CD4-positive, alpha-beta T cell (primary cell): ENCODE measurements around the gene ATP2B1. TPM values are rescaled to one million over a fixed set of nuclear protein-coding genes. Genes with fewer than 3 reads are reported as not detected.

Experiments
- ATAC-seq: fragments of 200-7000 bp; cut with Tn5 transposase; one replicate; pipeline ENCODE4 v1.10.0; 2022; ENCODE audit warnings: mild to moderate bottlenecking; ENCODE audit not compliant: poor library complexity
- CTCF ChIA-PET: fragments of 350-600 bp; sonication (Branson Sonifier 250); formaldehyde crosslinking; loops from one replicate; lab custom pipeline; 2021; ENCODE audit warnings: antibody characterized with exemption, inconsistent platforms; lab: Charles Lee
- POLR2A ChIA-PET: fragments of 350-600 bp; sonication (Branson Sonifier 250); formaldehyde crosslinking; loops from one replicate; lab custom pipeline; 2021; ENCODE audit warnings: antibody characterized with exemption, inconsistent platforms; lab: Charles Lee
- DNase-seq, 14 experiments: peaks; one replicate each; pipeline ENCODE4 v3.0.0-alpha.2; 2013 to 2020; ENCODE audit warnings: mixed read lengths in 2 of 14
- H3K27ac ChIP-seq, 2 donors: one replicate each; pipeline versions ENCODE4 v1.5.1 to v1.7.0; 2013; ENCODE audit warnings: low read length in 2 of 2, low read depth in 1 of 2, mild to moderate bottlenecking in 1 of 2
- H3K27me3 ChIP-seq, 2 experiments: 1 replicate in 1 of 2; 2 replicates in 1 of 2; pipeline versions ENCODE4 v1.6.1 to v1.7.0; 2013; ENCODE audit warnings: low read length in 2 of 2, control low read depth in 1 of 2, mild to moderate bottlenecking in 1 of 2, moderate library complexity in 1 of 2; ENCODE audit not compliant: insufficient read depth in 2 of 2, control insufficient read depth in 1 of 2
- H3K36me3 ChIP-seq: one replicate; pipeline ENCODE4 v1.6.1; 2013; ENCODE audit warnings: low read length, control low read depth; ENCODE audit not compliant: insufficient read depth
- H3K4me1 ChIP-seq: one replicate; pipeline ENCODE4 v1.6.1; 2013; ENCODE audit warnings: low read length, control low read depth; ENCODE audit not compliant: insufficient read depth
- H3K4me3 ChIP-seq: one replicate; pipeline ENCODE4 v1.5.1; 2013; ENCODE audit warnings: mild to moderate bottlenecking, low read length, moderate library complexity
- H3K9me3 ChIP-seq, 2 experiments: 1 replicate in 1 of 2; 2 replicates in 1 of 2; pipeline versions ENCODE4 v1.6.1 to v1.7.0; 2013; ENCODE audit warnings: low read length in 2 of 2, mild to moderate bottlenecking in 2 of 2, control low read depth in 1 of 2, moderate library complexity in 1 of 2; ENCODE audit not compliant: control insufficient read depth in 1 of 2, insufficient read depth in 1 of 2
- H3K27ac Mint-ChIP-seq: one replicate; pipeline ENCODE4 v1.8.0; 2020; ENCODE audit warnings: mixed read lengths
- H3K27me3 Mint-ChIP-seq: one replicate; pipeline ENCODE4 v1.8.0; 2021; ENCODE audit warnings: mixed read lengths
- H3K36me3 Mint-ChIP-seq: one replicate; pipeline ENCODE4 v1.8.0; 2021; ENCODE audit warnings: low read depth, mixed read lengths
- H3K4me1 Mint-ChIP-seq: one replicate; pipeline ENCODE4 v1.8.0; 2021; ENCODE audit warnings: low read depth, mixed read lengths
- H3K4me3 Mint-ChIP-seq: one replicate; pipeline ENCODE4 v1.8.0; 2020; ENCODE audit warnings: mild to moderate bottlenecking, mixed read lengths
- H3K9me3 Mint-ChIP-seq: one replicate; pipeline ENCODE4 v1.8.0; 2020; ENCODE audit warnings: mixed read lengths
- intact Hi-C, 2 experiments: fragments of 100-400 bp; cut with DNase I in 1 of 2; cut with micrococcal nuclease in 1 of 2; formaldehyde crosslinking; loops; one replicate each; pipeline versions ENCODE4 v1.15.1 to v1.9.0; 2023 to 2025; cut with DNase I, micrococcal nuclease
- total RNA-seq, 174 experiments: library from RNA in 2 of 174; stranded (reverse) in 2 of 174; gene quantifications; one replicate each; pipeline ENCODE4 v1.2.3 and lab custom pipeline; 2021 to 2026
- TF ChIP-seq, protein P1 (sequence below): fragments of 200-600 bp; IDR thresholded peaks from one replicate; pipeline ENCODE4 v1.8.0; 2022; ENCODE audit warnings: antibody characterized with exemption, mild to moderate bottlenecking

ATP2B1 gene
- total RNA-seq, 2 experiments from 2014 or later: 98.2 to 100 TPM

DNA sequence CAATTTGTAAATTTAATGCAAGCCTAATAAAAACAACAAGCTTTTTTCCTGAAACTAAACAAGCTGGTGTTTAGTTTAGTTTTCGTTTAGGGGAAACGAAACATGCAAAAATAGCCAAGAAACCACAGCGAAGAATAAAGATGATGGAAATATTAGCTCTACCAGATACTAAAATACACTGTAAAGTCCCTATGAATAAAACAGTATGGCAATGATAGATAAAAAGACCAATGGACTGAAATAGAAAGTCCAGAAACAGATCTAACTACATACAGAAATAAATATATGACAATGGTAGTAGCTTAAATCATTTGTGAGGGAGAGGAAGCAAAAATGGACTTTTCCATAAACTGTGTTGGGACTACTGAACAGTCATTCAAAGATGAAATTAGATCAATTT lies 26.4 kb downstream of the ATP2B1 start:
- POLR2A ChIA-PET: no interaction called here
- Mint-ChIP-seq H3K9me3 (peaks cover 24% of the 10 kb centered on the region), H3K27me3 (no peaks in the 10 kb centered on the region), H3K36me3 (peaks cover 66% of the 10 kb centered on the region), H3K4me1 (peaks cover 86% of the 10 kb centered on the region), H3K27ac (no peak overlapping the region), H3K4me3 (no peak overlapping the region)
- H3K4me1 ChIP-seq: peaks cover 5% of the 10 kb centered on the region
- CTCF ChIA-PET: no interaction called here
- intact Hi-C loops: no loop called here
- H3K4me3 ChIP-seq: no peak overlapping the region
- H3K36me3 ChIP-seq: no peaks in the 10 kb centered on the region
- H3K27me3 ChIP-seq: no peaks in the 10 kb centered on the region
- H3K9me3 ChIP-seq: peaks cover 4 to 10% of the 10 kb centered on the region in 2 experiments
- TF ChIP-seq, protein P1, sequence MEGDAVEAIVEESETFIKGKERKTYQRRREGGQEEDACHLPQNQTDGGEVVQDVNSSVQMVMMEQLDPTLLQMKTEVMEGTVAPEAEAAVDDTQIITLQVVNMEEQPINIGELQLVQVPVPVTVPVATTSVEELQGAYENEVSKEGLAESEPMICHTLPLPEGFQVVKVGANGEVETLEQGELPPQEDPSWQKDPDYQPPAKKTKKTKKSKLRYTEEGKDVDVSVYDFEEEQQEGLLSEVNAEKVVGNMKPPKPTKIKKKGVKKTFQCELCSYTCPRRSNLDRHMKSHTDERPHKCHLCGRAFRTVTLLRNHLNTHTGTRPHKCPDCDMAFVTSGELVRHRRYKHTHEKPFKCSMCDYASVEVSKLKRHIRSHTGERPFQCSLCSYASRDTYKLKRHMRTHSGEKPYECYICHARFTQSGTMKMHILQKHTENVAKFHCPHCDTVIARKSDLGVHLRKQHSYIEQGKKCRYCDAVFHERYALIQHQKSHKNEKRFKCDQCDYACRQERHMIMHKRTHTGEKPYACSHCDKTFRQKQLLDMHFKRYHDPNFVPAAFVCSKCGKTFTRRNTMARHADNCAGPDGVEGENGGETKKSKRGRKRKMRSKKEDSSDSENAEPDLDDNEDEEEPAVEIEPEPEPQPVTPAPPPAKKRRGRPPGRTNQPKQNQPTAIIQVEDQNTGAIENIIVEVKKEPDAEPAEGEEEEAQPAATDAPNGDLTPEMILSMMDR: no peak
- DNase-seq: no peak
- no peak overlapping the region for H3K27ac ChIP-seq
- ATAC-seq: no peak

DNA sequence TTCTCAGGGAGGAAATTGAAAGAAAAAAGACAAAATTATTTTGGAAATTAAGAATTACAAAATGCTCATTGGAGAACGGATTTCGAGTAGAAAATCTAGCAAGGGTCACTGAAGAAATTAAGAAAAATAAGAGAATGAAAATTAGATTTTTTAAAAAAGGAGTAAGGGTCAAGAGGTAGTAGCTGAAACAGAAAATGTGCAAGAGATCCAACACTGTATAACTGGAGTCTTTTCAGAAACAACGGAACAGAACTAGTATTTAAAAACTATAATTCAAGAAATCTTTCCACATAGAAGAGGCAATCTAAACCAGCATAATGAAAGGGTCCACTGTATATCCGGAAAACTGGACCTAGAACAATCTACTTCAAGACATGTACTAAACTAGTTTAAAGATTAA lies 28.2 kb downstream of the ATP2B1 start:
- Mint-ChIP-seq H3K27me3 (no peaks in the 10 kb centered on the region), H3K4me3 (no peak overlapping the region), H3K27ac (no peak overlapping the region), H3K9me3 (peaks cover 24% of the 10 kb centered on the region), H3K36me3 (peaks cover 58% of the 10 kb centered on the region), H3K4me1 (peaks cover 87% of the 10 kb centered on the region)
- no peak for ATAC-seq
- no peak for DNase-seq
- intact Hi-C loops: no loop called here
- CTCF ChIA-PET: interaction anchor here (1.2 kb wide), 1 partner anchor 36 kb away, joined by 3 read pairs; no protein-coding TSS in a partner anchor
- no peaks in the 10 kb centered on the region for H3K27me3 ChIP-seq
- no peak overlapping the region for H3K27ac ChIP-seq
- no peak overlapping the region for H3K4me3 ChIP-seq
- TF ChIP-seq, protein P1: no peak
- peaks cover 1% of the 10 kb centered on the region for H3K4me1 ChIP-seq
- H3K36me3 ChIP-seq: no peaks in the 10 kb centered on the region
- peaks cover 4 to 10% of the 10 kb centered on the region in 2 experiments for H3K9me3 ChIP-seq
- POLR2A ChIA-PET: interaction anchor here (1.3 kb wide), 1 partner anchor 29 kb away, joined by 5 read pairs; the partner anchor contains the start of gene ATP2B1

DNA sequence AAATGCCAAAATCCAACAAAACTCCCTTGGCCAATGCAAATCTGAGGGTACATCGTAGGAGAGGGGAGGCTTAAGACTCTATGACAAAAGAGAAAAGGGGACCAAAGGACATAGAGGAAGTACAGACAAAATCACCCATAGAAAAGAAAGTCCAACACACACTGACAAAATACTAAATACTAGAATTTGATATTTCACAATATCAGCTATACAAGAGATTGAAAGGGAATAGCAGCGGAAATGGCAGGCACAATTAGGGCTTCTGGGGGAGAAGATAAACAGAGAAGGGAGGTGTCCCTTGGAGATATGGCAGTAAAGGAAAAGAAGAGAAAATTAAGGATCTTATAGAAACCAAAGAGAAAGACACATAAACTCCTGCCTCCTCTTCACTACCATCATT lies 29.0 kb downstream of the ATP2B1 start:
- Mint-ChIP-seq H3K4me3 (peak overlapping the region; percentile 1), H3K27ac (no peak overlapping the region), H3K4me1 (peaks cover 87% of the 10 kb centered on the region), H3K36me3 (peaks cover 50% of the 10 kb centered on the region), H3K9me3 (peaks cover 24% of the 10 kb centered on the region), H3K27me3 (no peaks in the 10 kb centered on the region)
- H3K36me3 ChIP-seq: no peaks in the 10 kb centered on the region
- CTCF ChIA-PET: interaction anchor here (1.0 kb wide), 1 partner anchor 26 kb away, joined by 3 read pairs; no protein-coding TSS in a partner anchor
- POLR2A ChIA-PET: interaction anchor here (1.1 kb wide), 1 partner anchor 18 kb away, joined by 3 read pairs; no protein-coding TSS in a partner anchor
- DNase-seq: no peak
- ATAC-seq: no peak
- peaks cover under 1% of the 10 kb centered on the region for H3K4me1 ChIP-seq
- intact Hi-C loops: no loop called here
- H3K27ac ChIP-seq: no peak overlapping the region
- no peaks in the 10 kb centered on the region for H3K27me3 ChIP-seq
- TF ChIP-seq, protein P1: no peak
- H3K4me3 ChIP-seq: no peak overlapping the region
- peaks cover 4 to 10% of the 10 kb centered on the region in 2 experiments for H3K9me3 ChIP-seq
